Measurements from ENCODE around the gene ASB5. TPM values are rescaled to one million over a fixed set of nuclear protein-coding genes. Genes with fewer than 3 reads are reported as not detected.

The ASB5 gene, protein sequence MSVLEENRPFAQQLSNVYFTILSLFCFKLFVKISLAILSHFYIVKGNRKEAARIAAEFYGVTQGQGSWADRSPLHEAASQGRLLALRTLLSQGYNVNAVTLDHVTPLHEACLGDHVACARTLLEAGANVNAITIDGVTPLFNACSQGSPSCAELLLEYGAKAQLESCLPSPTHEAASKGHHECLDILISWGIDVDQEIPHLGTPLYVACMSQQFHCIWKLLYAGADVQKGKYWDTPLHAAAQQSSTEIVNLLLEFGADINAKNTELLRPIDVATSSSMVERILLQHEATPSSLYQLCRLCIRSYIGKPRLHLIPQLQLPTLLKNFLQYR
- not detected for total RNA-seq
- total RNA-seq (2013), result not detected

- Histone ChIP-seq H3K27me3 (ENCODE audit: control insufficient read depth, insufficient read depth, low read length) (no peaks in the 10 kb centered on the region), H3K4me3 (ENCODE audit: low read length) (no peak within 1 kb of the TSS), H3K9me3 (ENCODE audit: control insufficient read depth, insufficient read depth, low read length) (no peaks in the 10 kb centered on the region), H3K27ac (ENCODE audit: low read length) (no peak within 1 kb of the TSS), H3K36me3 (ENCODE audit: control insufficient read depth, insufficient read depth, low read length) (no peaks in the 10 kb centered on the region), H3K4me1 (ENCODE audit: control insufficient read depth, insufficient read depth, low read length) (no peaks in the 10 kb centered on the region)
- no peak for TF ChIP-seq CTCF (IDR thresholded peaks at IDR 0.05)
- Mint-ChIP-seq H3K27me3 (ENCODE audit: low read depth in 2 of 2) (peaks cover 0 to 4% of the 10 kb centered on the region in 2 donors), H3K4me1 (no peaks in the 10 kb centered on the region), H3K4me3 (no peak within 1 kb of the TSS), H3K36me3 (no peaks in the 10 kb centered on the region), H3K27ac (no peak within 1 kb of the TSS), H3K9me3 (no peaks in the 10 kb centered on the region)
- WGBS (ENCODE audit: insufficient coverage), result 95% methylated on average over 11 of the region's 11 CpGs
- DNase-seq, result no peak
- intact Hi-C loops (cut with micrococcal nuclease), result no loop called here
- no peak for ATAC-seq
Observed at GRCh38 chr4:176268963-176269362, at the start of gene ASB5. Gene ASB5, minus strand, starts transcription at chr4:176269222. Its CDS starts 114 bp downstream, at chr4:176269108.

DNA sequence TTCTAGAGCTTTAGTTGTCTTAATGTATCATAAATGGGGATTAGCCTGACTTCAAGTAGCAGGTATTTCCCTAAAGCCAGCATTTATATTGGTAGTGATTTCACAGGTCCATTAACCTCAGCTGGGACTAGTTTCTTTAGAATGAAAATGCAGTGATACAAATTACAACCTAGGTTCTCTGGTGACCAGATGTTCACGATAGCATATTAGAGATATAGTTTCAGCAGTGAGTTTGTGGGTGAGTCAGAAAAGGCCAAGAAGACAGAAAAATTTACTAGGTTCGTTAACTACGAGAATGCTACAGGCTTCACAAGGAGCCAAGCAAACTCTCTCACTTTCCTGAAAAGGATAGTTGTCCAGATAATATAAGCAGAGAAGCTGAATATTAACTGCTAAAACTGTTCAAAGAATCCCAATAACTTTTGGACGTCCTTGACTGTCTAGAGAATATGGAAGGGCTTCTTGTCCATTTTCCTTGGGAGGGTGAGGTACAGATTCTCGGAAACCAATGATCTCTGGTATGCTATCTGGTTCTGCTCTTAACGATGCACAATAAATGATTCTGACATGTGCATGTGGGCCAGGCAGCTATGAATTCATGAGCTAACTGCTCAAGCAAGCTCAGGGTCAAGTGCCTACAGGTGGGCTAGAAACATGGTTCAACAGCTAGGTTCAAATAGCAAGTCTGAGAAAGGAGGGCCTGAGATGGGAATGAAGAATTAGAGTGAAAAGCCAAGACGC, 44.7 kb upstream of the ASB5 start:
- DNase-seq (no peak), ATAC-seq (no peak)
- H3K4me1 ChIP-seq (ENCODE audit: control insufficient read depth, insufficient read depth, low read length), result no peaks in the 10 kb centered on the region
- H3K27ac Mint-ChIP-seq, result no peak overlapping the region
- peaks cover 2 to 6% of the 10 kb centered on the region in 2 donors for H3K27me3 Mint-ChIP-seq (ENCODE audit: low read depth in 2 of 2)
- no peak for TF ChIP-seq CTCF (IDR thresholded peaks at IDR 0.05)
- H3K36me3 ChIP-seq (ENCODE audit: control insufficient read depth, insufficient read depth, low read length), result no peaks in the 10 kb centered on the region
- H3K9me3 Mint-ChIP-seq, result no peaks in the 10 kb centered on the region
- H3K4me3 Mint-ChIP-seq, result no peak overlapping the region
- 94% methylated on average over 7 of the region's 7 CpGs for WGBS (ENCODE audit: insufficient coverage)
- H3K27me3 ChIP-seq (ENCODE audit: control insufficient read depth, insufficient read depth, low read length), result peaks cover 2% of the 10 kb centered on the region
- H3K9me3 ChIP-seq (ENCODE audit: control insufficient read depth, insufficient read depth, low read length), result no peaks in the 10 kb centered on the region
- intact Hi-C loops (cut with micrococcal nuclease), result no loop called here
- peaks cover 5 to 6% of the 10 kb centered on the region in 2 donors for H3K4me1 Mint-ChIP-seq
- no peaks in the 10 kb centered on the region for H3K36me3 Mint-ChIP-seq
- H3K4me3 ChIP-seq (ENCODE audit: low read length), result no peak overlapping the region
- H3K27ac ChIP-seq (ENCODE audit: low read length), result no peak overlapping the region

DNA sequence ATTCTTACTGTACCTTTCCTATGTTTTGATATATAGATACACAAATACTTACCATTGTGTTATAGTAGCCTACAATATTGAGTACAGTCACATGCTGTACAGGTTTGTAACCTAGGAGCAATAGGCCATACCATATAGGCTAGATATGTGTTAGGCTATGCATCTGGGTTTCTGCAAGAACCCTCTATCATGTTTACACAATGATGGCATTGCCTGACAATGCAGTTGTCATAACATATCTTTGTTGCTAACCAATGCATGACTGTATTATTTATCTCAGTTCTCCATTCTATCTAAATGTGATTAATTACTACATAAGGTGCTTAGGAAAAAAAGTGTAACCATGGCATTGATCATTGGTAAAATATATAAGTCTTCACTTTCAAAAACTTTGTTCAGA, 40.8 kb upstream of the ASB5 start:
- no peak for ATAC-seq
- Mint-ChIP-seq H3K4me3 (no peak overlapping the region), H3K36me3 (no peaks in the 10 kb centered on the region), H3K9me3 (no peaks in the 10 kb centered on the region), H3K27me3 (ENCODE audit: low read depth in 2 of 2) (peaks cover 13 to 14% of the 10 kb centered on the region in 2 donors), H3K4me1 (no peaks in the 10 kb centered on the region), H3K27ac (no peak overlapping the region)
- H3K36me3 ChIP-seq (ENCODE audit: control insufficient read depth, insufficient read depth, low read length), result no peaks in the 10 kb centered on the region
- H3K27ac ChIP-seq (ENCODE audit: low read length), result no peak overlapping the region
- no peaks in the 10 kb centered on the region for H3K9me3 ChIP-seq (ENCODE audit: control insufficient read depth, insufficient read depth, low read length)
- intact Hi-C loops (cut with micrococcal nuclease), result no loop called here
- no peak for TF ChIP-seq CTCF (IDR thresholded peaks at IDR 0.05)
- H3K4me3 ChIP-seq (ENCODE audit: low read length), result no peak overlapping the region
- peaks cover 6% of the 10 kb centered on the region for H3K27me3 ChIP-seq (ENCODE audit: control insufficient read depth, insufficient read depth, low read length)
- no peak for DNase-seq
- H3K4me1 ChIP-seq (ENCODE audit: control insufficient read depth, insufficient read depth, low read length), result no peaks in the 10 kb centered on the region

Measured in natural killer cell (primary cell).